Left ventricle myocardium inferior (tissue), 1 donor: ENCODE data around the gene RBM34. TPM values are rescaled to one million over a fixed set of nuclear protein-coding genes. Genes with fewer than 3 reads are reported as not detected.
"Not testable (repeated sequence)": the region's sequence is repeated elsewhere in the genome, so short reads cannot be mapped to it uniquely, and the experiment has no call there.

Experiments used
- DNase-seq: peaks from one replicate; pipeline ENCODE4 v3.0.0-alpha.2; 2020
- H3K27ac ChIP-seq: fragments of 200-600 bp; replicated peaks from 2 replicates; pipeline ENCODE4 v1.8.0; 2021
- H3K27me3 ChIP-seq: fragments of 200-600 bp; 2 replicates; pipeline ENCODE4 v1.8.0; 2021; ENCODE audit warnings: low read depth
- H3K36me3 ChIP-seq: fragments of 200-600 bp; 2 replicates; pipeline ENCODE4 v1.8.0; 2021
- H3K4me1 ChIP-seq: fragments of 200-600 bp; 2 replicates; pipeline ENCODE4 v1.8.0; 2021
- H3K4me3 ChIP-seq: fragments of 200-600 bp; 2 replicates; pipeline ENCODE4 v1.8.0; 2021; ENCODE audit warnings: mild to moderate bottlenecking, moderate library complexity
- H3K9me3 ChIP-seq: fragments of 200-600 bp; replicated peaks from 2 replicates; pipeline ENCODE4 v1.8.0; 2021
- CTCF ChIP-seq: fragments of 200-600 bp; IDR thresholded peaks from 2 replicates; pipeline ENCODE4 v1.8.0; 2021; ENCODE audit warnings: antibody characterized with exemption, mild to moderate bottlenecking, borderline replicate concordance
- intact Hi-C: fragments of 100-400 bp; cut with micrococcal nuclease; formaldehyde crosslinking; loops from one replicate; pipeline ENCODE4 v1.11.0; 2022
- total RNA-seq: library from RNA; stranded (reverse); fragmentation: NEBNext Ultra II Directional; extraction: Animal tissue kit (Norgen Biotek cat#: 25700); gene quantifications from one replicate; pipeline ENCODE4 v1.2.1, GENCODE V29; 2021
- donor health status: DM: no; HTN: yes; CAD: no; lungs with severe emphysema.

RBM34 gene
- total RNA-seq, 1 donor from 2014 or later: 55.6 TPM

DNA sequence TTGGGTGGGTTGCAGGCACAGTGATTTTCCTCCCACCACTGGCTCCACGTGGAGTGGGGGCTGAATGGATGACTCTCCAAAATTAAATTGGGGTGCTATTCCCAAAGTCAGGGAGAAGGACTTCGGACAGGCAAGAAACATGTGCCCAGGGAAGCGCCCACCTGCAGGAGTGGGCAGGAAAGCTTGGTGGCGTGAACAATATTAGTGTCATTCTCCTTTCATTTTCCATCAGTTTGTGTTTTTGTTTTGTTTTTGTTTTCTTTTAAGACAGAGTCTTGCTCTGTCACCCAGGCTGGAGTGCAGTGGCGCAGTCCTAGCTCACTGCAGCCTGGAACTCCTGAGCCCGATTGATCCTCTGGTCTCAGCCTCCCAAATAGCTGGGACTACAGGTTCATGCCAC is 62.5 kb downstream of the RBM34 start:
- no peaks in the 10 kb centered on the region for H3K36me3 ChIP-seq
- TF ChIP-seq CTCF: no peak
- intact Hi-C loops: no loop called here
- H3K9me3 ChIP-seq: no peaks in the 10 kb centered on the region
- no peak for DNase-seq
- no peak overlapping the region for H3K27ac ChIP-seq
- no peaks in the 10 kb centered on the region for H3K27me3 ChIP-seq
- no peak overlapping the region for H3K4me3 ChIP-seq
- H3K4me1 ChIP-seq: peaks cover 6% of the 10 kb centered on the region

DNA sequence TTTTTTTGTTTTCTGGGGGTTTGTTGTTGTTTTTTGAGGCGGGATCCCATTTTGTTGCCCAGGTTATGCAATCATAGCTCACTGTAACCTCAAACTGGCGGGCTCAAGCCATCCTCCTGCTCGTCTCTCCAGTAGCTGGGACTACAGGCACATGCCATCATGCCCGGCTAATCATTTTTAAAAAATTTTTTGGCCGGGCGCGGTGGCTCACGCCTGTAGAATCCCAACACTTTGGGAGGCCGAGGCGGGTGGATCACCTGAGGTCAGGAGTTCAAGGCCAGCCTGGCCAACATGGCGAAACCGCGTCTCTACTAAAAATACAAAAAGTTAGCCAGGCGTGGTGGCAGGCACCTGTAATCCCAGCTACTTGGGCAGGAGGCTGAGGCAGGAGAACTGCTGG is 63.5 kb downstream of the RBM34 start:
- H3K36me3 ChIP-seq, intact Hi-C loops, DNase-seq, H3K27me3 ChIP-seq, H3K27ac ChIP-seq, H3K4me3 ChIP-seq, H3K9me3 ChIP-seq: not testable (repeated sequence)
- peaks cover 15% of the 10 kb centered on the region for H3K4me1 ChIP-seq

DNA sequence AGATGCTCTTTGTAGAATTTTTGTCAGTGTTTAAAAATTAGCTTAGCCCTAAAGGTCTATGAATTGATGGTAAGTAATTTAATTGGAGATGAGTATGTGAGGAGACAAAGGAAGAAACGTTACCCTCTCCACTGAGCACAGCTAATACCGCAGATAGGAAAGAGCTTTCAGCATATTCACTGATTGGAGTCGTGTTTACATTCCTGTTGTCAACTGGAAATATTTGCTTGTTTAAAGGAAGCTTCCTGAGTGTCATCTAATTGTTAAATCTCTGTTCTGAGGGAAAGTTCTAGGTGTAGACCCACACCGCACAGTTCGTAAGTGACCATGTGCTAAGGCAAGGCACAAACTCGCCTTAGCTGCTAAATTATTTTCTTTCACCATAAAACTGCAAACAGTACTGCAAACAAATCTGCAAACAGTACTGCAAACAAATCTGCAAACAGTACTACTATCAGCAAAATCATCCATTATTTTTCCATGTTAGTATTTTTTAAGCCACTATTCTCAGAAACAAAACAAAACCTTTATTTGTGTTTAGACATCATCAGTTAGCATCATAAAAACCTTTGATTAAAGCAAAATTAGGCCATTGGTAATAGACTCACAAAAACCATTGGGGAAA is 65.0 kb downstream of the RBM34 start:
- Histone ChIP-seq H3K36me3 (no peaks in the 10 kb centered on the region), H3K27ac (no peak overlapping the region), H3K4me1 (peaks cover 15% of the 10 kb centered on the region), H3K9me3 (no peaks in the 10 kb centered on the region), H3K27me3 (no peaks in the 10 kb centered on the region), H3K4me3 (no peak overlapping the region)
- no peak for TF ChIP-seq CTCF
- DNase-seq: no peak
- intact Hi-C loops: no loop called here

- Histone ChIP-seq H3K36me3 (no peaks in the 10 kb centered on the region), H3K4me1 (peaks cover 15% of the 10 kb centered on the region), H3K4me3 (peak overlapping the region; percentile 59), H3K27ac (peak overlapping the region; percentile 57), H3K27me3 (no peaks in the 10 kb centered on the region), H3K9me3 (no peaks in the 10 kb centered on the region)
- intact Hi-C loops: loop anchor here (5.0 kb wide), 1 partner anchor 597 kb away; no protein-coding TSS in a partner anchor
- peak; percentile 77 for DNase-seq
- peak; percentile 90 for TF ChIP-seq CTCF
Measured at GRCh38 chr1:235093696-235094592, 67.1 kb downstream of the RBM34 start.

DNA sequence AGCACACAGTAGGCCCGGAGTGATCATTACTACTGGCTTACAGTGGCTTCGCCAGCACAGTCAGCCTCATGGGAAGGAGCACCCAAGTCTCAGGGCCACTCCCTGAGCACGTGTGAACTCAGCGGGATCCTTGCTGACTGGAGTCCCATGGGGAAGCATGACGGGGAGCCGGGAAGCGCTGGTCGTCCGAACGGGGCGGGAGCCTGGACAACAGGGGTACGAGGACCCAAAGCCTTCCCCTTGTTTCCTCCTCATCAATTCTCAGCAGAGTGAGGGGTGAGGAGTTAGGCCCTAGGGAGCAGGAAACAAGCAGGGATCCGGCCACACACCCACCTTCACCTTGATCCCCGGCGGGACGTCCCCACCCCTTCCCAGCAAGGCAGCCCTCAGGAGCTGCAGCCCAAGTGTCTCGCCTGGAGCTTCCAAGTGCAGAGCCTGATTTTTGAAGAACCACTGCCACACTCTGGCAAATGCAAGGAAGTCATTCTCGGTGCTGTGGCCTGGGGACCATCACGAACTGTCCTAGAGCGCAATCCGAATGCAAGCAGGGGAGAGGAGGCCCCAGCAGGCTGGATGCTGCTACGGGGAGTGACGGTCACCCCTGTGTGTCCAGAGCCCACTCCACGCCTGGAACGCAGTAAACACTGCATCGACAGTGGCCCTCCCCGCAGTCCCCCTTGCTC is 67.9 kb downstream of the RBM34 start:
- no peaks in the 10 kb centered on the region for H3K36me3 ChIP-seq
- TF ChIP-seq CTCF: no peak
- intact Hi-C loops: loop anchor here (5.0 kb wide), 1 partner anchor 596 kb away; no protein-coding TSS in a partner anchor
- peak overlapping the region; percentile 57 for H3K27ac ChIP-seq
- H3K27me3 ChIP-seq: no peaks in the 10 kb centered on the region
- peaks cover 15% of the 10 kb centered on the region for H3K4me1 ChIP-seq
- peak; percentile 42 for DNase-seq
- no peaks in the 10 kb centered on the region for H3K9me3 ChIP-seq
- H3K4me3 ChIP-seq: peak overlapping the region; percentile 59

GRCh38 chr1:235092415-235092814 is 68.6 kb downstream of the RBM34 start:
- not testable (repeated sequence) for H3K27me3 ChIP-seq, H3K36me3 ChIP-seq, DNase-seq, H3K9me3 ChIP-seq, H3K27ac ChIP-seq, H3K4me3 ChIP-seq
- intact Hi-C loops: loop anchor here (5.0 kb wide), 1 partner anchor 595 kb away; no protein-coding TSS in a partner anchor
- H3K4me1 ChIP-seq: peaks cover 15% of the 10 kb centered on the region

- not testable (repeated sequence) for H3K36me3 ChIP-seq, H3K27ac ChIP-seq
- intact Hi-C loops: loop anchor here (5.0 kb wide), 1 partner anchor 595 kb away; no protein-coding TSS in a partner anchor
Measured at GRCh38 chr1:235092045-235092406, 69.0 kb downstream of the RBM34 start.

GRCh38 chr1:235091319-235092044 is 69.6 kb downstream of the RBM34 start:
- H3K27me3 ChIP-seq, H3K9me3 ChIP-seq, H3K4me3 ChIP-seq, H3K27ac ChIP-seq, H3K36me3 ChIP-seq, DNase-seq: not testable (repeated sequence)
- intact Hi-C loops: loop anchor here (5.0 kb wide), 1 partner anchor 594 kb away; no protein-coding TSS in a partner anchor
- H3K4me1 ChIP-seq: peaks cover 15% of the 10 kb centered on the region

More at GRCh38 chr1:235092045-235092406, 69.0 kb downstream of the RBM34 start:
- peaks cover 15% of the 10 kb centered on the region for H3K4me1 ChIP-seq
- H3K9me3 ChIP-seq, DNase-seq, H3K27me3 ChIP-seq, H3K4me3 ChIP-seq: not testable (repeated sequence)
